C4-2B (cell line): ENCODE measurements around the gene DLGAP4.
"Not testable (repeated sequence)": the region's sequence is repeated elsewhere in the genome, so short reads cannot be mapped to it uniquely, and the experiment has no call there.

Experiments
- H3K27ac ChIP-seq: fragments of 450-650 bp; 2 replicates; pipeline ENCODE4 v1.5.1; 2017
- ZFX ChIP-seq: fragments of 450-650 bp; IDR thresholded peaks from 2 replicates; pipeline ENCODE4 v1.6.1; 2017
- TF ChIP-seq, protein P1 (sequence below): fragments of 450-650 bp; conservative IDR thresholded peaks from 2 replicates; pipeline ENCODE4 v1.5.1; 2017; ENCODE audit warnings: mild to moderate bottlenecking

Gene DLGAP4

DNA sequence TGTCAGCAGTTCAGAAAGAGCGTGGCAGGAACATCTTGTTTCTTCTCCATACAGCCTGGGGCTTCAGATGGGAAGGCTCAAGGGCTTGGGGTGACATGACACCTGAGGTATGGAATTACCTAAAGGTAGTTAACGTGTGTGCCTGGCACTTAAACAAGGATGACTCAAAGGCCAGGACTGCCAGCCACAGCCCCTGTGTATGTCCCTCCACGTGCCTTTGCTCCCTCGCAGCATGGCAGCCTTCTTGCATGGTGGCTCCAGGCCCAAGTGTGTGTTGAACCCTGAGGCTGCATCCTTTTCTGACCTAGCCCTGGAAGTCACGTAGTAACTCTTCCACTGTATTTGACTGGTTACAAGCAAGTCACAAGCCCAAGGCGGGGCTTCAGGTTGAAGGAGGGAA is 201.6 kb downstream of the DLGAP4 start:
- TF ChIP-seq, protein P1, sequence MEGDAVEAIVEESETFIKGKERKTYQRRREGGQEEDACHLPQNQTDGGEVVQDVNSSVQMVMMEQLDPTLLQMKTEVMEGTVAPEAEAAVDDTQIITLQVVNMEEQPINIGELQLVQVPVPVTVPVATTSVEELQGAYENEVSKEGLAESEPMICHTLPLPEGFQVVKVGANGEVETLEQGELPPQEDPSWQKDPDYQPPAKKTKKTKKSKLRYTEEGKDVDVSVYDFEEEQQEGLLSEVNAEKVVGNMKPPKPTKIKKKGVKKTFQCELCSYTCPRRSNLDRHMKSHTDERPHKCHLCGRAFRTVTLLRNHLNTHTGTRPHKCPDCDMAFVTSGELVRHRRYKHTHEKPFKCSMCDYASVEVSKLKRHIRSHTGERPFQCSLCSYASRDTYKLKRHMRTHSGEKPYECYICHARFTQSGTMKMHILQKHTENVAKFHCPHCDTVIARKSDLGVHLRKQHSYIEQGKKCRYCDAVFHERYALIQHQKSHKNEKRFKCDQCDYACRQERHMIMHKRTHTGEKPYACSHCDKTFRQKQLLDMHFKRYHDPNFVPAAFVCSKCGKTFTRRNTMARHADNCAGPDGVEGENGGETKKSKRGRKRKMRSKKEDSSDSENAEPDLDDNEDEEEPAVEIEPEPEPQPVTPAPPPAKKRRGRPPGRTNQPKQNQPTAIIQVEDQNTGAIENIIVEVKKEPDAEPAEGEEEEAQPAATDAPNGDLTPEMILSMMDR: no peak
- no peak for TF ChIP-seq ZFX
- H3K27ac ChIP-seq: no peak overlapping the region

DNA sequence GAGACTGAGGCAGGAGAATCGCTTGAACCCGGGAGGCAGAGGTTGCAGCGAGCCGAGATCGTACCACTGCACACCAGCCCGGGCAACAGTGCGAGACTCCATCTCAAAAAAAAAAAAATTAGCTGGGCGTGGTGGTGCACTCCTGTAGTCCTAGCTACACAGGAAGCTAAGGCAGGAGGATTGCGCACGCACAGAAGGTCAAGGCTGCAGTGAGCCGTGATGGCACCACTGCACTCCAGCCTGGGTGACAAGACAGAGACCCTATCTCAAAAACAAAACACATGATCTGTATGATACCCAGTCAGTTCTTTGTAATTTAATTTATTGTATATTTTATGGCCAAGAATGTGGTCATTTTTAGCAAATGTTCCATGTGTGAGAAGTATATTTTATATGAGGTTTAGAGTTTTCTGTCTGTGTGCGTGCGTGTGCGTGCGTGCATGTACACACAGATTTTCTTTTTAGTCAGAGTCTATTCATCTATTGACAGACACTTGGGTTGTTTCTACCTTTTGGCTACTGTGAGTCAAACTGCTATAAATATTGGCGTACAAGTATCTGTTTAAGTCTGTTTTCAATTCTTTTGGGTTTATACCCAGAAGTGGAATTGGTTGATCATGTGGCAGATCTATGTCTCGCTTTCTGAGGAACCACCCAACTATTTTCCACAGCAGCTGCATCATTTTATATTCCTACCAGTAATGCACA is 213.0 kb downstream of the DLGAP4 start:
- H3K27ac ChIP-seq: no peak overlapping the region
- TF ChIP-seq ZFX: no peak
- TF ChIP-seq, protein P1: no peak

DNA sequence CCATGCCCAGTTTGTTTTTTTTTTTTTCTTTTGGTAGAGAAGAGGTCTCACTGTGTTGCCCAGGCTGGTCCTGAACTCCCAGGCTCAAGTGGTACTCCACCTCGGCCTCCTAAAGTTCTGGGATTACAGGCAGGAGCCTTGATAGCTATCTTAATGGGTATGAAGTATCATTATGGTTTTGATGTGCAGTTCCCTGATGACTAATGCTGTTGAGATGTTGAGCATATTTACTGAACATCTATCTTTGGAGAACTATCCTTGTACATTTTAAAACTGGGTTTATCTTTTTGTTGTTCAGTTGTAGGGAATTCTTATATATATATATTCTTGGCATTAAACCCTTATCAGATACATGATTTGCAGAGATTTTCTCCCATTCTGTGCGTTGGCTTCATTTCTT is 213.8 kb downstream of the DLGAP4 start:
- H3K27ac ChIP-seq: no peak overlapping the region
- TF ChIP-seq ZFX: no peak
- TF ChIP-seq, protein P1: no peak

DNA sequence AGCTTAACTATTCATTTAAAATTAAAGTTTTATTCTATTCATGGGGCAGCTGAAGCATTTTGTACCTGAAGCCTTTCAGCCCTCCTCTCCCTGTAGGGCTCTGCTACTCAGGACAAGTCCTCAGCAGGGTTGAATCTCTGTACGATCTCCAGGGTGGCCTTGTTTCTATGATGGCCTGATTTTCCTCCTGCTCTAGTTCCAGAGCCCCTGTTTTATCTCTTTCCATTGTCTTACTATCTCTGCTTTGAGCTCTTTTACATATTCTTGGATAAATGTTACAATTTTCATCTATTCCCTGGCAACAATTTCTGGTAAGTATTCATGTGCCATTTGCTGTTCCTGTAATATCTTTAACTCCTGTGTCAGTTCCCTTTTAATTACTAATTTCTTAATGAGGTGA is 215.4 kb downstream of the DLGAP4 start:
- TF ChIP-seq, protein P1: no peak
- TF ChIP-seq ZFX: no peak
- H3K27ac ChIP-seq: no peak overlapping the region

DNA sequence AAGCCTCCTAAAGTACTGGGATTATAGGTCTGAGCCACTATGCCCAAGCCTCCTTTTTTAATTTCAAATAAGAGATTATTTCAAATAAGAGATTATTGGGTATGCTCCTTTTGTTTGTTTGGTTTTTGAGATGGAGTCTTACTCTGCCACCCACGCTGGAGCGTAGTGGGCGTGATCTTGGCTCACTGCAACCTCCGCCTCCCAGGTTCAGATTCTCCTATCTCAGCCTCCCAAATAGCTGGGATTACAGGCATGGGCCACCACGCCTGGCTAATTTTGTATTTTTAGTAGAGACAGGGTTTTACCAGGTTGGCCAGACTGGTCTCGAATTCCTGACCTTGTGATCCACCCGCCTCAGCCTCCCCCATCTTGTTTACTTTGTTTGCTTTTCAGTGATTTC is 216.3 kb downstream of the DLGAP4 start:
- H3K27ac ChIP-seq: not testable (repeated sequence)

DNA sequence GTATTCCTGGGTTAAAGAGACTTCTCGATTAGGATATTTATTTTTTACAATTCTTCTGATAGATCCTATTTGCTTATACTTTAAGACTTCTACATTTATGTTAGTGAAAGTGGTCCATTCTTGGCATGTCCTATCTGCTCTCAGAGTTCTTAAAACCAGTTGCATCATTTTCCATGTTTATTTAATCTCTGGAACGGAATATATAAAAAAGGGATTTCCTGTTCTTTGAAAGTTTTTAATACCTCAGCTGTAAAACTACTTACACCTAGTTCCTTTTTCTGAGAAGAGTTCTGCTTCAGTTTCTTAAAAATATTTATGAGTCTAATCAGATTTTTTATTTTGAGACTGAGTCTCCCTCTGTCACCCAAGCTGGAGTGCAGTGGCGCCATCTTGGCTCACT is 217.2 kb downstream of the DLGAP4 start:
- TF ChIP-seq ZFX: no peak
- TF ChIP-seq, protein P1: no peak

DNA sequence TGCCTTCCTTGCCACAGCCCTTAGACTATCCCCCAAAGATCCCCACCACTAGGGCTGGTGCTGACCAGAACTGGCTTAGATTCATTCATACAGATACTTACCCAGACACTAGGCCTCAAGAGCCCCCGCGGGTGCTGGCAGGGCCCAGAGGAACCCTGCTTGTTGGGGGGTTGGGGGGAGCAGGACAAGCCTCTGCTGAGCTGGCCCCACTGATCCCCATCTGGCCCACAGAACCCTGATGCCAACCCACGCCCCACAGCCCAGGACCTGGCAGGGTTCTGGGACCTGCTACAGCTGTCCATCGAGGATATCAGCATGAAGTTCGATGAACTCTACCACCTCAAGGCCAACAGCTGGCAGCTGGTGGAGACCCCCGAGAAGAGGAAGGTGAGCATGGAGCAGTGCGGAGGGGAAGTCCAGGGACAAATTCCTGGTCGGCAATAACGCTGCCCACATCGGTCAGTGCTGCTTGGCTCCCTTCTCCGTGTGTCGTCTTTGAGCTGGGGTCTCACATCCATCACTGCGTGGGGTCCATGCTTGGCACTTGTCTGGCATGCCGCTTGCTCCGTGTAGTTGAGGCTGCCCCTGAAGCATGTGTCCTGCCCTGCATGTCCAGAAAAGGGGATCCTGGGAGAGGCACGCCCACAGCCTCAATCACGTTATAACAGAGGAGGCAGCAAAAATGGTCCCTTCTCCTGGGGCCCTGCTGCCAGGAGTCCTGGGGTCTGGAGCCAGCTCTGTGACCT is 219.7 kb downstream of the DLGAP4 start:
- H3K27ac ChIP-seq: no peak overlapping the region
- TF ChIP-seq ZFX: no peak
- TF ChIP-seq, protein P1: no peak

More for the DNA sequence above, 217.2 kb downstream of the DLGAP4 start:
- H3K27ac ChIP-seq: no peak overlapping the region
